ENCODE data around the gene LIN37.

The LIN37 gene

DNA sequence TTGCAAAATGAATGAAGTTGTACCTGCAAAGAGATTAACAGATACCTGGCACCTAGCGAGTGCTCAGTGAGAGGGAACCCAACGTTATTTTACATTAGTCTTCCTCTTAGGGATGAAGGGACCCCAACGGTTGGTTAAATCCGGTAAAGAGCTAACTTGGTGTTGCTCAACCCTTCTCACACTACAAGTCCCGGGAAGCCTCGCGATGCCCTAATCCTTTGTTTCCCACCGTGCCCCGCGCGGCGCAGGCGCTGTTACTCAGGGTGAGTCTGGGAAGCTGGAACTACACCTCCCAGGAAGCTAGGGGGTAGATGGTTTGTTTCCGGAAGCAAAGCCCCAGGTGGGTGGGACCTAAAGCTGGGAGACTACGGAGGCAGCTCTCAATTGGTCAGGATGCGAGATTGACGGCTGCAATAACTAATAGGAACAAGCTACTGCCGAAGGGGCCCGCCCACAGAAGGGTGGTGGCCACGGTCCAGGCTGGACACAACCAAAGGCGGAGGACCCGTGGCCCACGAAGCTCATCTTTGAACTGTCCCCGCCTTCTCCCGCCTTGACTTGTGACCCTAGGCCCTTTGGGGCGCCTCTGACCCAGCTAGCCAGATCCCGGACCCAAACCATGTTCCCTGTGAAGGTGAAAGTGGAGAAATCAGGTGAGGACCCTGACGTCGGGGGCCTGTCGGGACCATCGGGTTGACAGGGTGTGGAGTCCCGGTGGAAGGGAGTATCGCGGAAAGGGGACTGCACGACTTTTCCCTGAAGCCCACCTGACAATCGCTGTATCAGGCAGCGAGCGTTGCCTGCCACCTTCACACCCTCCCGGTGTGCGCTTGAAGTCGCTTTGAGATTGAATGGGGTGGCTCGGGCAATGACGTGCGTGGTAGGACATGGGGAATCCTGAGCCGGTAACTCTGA lies at the start of gene LIN37:
Gene LIN37, plus strand, starts transcription at position 471 of the 915 bp plus-strand sequence. Its CDS starts 149 bp downstream, at position 620.
- peak; percentile 99 for DNase-seq

GRCh38 chr19:35702223-35703012 lies 46.0 kb upstream of the LIN37 start:
- peak; percentile 98 for DNase-seq

GRCh38 chr19:35703343-35703742 lies 45.0 kb upstream of the LIN37 start:
- DNase-seq = no peak

- no peak for DNase-seq
These were observed 44.2 kb upstream of the LIN37 start, which contains the start of gene ZBTB32 for GRCh38 chr19:35704218-35704617. Gene ZBTB32, plus strand, starts transcription at chr19:35704558. Its CDS starts 10,069 bp downstream, at chr19:35714627.

- DNase-seq = no peak
These were observed 40.0 kb upstream of the LIN37 start for GRCh38 chr19:35708391-35708790.

DNA sequence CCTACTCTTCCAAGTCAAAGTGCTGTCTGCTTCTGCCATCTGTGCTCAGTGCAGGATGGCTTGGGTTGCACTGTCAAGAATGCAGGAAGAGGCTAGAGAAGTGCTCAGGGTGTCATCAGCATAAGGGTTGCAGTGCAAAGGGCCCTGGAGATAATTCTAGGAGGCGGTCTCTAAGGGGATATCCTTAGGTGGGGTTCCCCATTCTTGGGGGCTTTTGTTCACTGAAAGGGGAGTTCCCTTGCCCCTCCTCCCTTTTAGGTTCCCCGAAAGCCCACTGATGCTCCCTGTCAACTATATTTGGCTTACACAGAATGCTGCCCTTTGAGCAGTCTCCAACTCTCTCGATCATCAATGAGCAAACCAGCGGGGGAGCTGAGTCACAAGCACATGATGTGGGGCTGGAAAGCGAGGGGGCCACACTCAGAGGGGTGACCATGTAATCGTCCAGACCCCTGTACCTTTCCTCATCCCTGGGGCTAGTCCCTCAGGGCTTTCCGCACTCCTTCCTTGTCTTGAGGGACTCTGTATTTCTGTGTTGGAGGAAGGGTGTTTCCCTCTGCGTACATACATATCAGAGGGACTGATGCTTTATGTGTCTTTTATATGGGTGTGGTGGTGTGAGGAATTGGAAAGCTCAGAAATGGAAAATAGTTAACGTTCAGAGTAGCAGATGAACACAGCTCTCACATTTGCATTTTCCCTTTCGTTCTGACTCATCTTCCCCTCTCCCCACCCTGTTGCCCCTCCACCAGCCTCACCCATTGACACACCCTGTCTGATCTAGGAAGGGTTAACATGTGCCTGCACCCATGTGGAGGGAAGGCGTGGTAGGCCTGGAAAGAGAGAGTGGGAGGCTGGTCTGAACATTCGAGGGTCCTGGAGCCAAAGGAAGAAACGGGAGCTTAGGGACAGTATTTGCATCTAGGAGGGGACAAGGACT lies 37.3 kb upstream of the LIN37 start:
- DNase-seq = no peak

DNA sequence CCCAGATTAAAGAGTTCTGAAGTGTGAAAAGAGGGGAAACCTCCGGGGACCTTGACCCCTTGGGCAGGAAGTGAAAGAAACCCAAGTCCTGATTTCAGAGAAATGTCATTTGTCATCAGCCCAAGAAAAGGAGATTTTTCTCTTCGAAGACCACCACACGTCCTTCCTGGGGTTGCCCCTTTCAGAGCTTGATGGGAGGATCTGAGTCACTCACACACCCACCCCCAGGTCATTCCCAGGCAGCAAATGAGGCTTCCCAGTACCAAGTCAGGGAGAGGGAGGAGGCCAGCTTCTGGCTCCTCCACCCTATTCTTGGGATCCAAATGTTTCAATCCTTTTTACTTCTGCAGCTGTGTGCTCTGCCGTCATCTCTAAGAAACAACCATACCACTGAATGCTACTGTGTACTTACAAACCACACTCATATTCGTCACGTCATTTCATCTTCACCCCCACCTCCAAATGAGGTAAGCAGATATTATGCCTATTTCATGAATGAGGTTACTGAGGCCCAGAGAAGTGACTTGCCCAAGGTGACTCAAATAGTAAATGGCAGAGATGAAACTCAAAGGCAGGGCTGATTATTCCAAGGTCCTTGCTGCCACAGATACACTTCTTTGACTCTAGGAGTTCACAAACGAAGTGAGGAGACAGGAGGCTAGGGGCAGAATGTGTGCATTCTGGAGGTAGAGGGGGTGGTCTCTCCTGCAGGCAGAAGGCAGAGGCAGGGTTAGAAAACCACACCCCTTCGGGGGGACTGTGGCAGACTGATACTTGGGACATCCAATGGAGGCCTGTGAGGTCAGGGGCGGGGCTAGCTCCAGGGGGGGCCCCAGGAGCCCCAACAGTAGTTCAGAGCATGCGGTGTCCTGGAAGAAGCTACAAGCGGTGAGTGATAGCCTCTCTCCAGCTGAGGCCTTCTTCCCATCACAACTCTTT lies 35.5 kb upstream of the LIN37 start:
- no peak for DNase-seq

- no peak for DNase-seq
These were observed 34.9 kb upstream of the LIN37 start for GRCh38 chr19:35713506-35713850.

- no peak for DNase-seq
These were observed 34.4 kb upstream of the LIN37 start for GRCh38 chr19:35713904-35714495.

DNA sequence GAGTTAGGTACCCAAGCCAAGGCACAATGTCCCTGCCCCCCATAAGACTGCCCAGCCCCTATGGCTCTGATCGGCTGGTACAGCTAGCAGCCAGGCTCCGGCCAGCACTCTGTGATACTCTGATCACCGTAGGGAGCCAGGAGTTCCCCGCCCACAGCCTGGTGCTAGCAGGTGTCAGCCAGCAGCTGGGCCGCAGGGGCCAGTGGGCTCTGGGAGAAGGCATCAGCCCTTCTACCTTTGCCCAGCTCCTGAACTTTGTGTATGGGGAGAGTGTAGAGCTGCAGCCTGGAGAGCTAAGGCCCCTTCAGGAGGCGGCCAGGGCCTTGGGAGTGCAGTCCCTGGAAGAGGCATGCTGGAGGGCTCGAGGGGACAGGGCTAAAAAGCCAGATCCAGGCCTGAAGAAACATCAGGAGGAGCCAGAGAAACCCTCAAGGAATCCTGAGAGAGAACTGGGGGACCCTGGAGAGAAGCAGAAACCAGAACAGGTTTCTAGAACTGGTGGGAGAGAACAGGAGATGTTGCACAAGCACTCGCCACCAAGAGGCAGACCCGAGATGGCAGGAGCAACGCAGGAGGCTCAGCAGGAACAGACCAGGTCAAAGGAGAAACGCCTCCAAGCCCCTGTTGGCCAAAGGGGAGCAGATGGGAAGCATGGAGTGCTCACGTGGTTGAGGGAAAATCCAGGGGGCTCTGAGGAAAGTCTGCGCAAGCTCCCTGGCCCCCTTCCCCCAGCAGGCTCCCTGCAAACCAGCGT lies 33.6 kb upstream of the LIN37 start:
- DNase-seq = no peak

- no peak for DNase-seq
These were observed 33.0 kb upstream of the LIN37 start for GRCh38 chr19:35715355-35715809.

DNA sequence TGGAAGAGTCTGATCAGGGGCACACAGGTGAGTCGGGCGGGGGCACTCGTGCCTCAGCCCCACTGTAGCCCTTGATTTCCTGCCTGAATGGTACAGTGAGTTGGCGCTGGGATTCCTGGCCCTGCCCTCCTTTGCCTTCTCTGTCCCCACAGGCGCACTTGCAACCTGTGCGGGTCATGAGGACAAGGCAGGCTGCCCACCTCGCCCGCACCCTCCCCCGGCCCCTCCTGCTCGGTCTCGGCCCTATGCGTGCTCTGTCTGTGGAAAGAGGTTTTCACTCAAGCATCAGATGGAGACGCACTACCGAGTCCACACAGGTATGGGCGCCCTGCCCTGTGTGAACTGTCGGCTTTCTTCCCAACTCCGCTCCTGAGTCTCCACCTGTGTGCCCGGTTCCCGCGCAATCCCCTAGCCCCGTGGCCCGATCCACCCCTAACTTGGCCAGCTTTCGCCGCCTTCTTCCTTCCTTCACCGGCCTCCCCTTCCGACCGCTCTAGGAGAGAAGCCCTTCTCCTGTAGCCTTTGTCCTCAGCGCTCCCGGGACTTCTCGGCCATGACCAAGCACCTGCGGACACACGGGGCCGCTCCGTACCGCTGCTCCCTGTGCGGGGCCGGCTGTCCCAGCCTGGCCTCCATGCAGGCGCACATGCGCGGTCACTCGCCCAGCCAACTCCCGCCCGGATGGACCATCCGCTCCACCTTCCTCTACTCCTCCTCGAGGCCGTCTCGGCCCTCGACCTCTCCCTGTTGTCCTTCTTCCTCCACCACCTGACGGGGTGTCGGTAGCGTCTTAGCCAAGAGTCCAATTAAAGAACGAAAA lies 32.2 kb upstream of the LIN37 start:
- peak; percentile 14 for DNase-seq

DNA sequence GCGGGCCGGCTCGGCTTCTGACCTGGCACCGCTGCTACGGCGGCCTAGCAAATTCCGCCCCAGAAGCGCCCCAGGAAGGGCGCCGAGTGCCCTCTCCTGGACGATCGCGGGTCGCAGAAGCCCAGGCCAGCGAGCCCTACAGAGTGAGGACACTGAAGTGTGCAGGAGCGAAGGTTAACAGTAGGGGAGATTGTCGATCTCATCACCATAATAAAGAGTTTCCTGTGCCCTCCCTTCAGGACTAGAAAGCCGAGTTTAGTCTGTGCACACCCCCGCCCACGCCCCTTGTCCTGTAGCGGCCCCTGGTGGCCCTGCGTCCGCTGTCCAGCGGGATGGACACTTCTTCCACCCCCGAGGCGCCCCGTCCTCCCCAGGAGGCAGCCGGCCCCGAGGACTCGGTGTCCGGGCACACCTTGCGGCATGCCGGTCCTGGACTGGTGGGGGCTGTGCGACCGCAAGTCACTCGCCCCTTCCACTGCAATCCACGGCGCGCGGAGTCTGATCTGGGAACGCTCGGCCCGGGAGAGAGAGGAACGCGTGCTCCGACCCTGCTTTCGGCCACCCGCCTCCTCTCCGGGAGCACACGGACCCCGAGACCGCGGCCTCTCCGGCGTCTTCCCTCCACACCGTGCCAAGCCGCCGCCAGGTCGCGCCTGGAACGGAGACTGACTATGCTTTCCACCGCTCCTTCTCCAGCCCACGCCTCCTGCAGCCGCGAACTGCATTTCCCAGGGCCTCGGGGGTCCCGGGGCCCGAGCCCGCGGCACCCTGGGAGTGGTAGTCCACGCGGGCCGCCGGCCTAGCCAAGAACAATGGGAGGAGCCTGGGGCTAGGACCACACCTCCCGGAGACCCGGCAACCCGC lies 31.3 kb upstream of the LIN37 start:
- DNase-seq = peak; percentile 95

DNA sequence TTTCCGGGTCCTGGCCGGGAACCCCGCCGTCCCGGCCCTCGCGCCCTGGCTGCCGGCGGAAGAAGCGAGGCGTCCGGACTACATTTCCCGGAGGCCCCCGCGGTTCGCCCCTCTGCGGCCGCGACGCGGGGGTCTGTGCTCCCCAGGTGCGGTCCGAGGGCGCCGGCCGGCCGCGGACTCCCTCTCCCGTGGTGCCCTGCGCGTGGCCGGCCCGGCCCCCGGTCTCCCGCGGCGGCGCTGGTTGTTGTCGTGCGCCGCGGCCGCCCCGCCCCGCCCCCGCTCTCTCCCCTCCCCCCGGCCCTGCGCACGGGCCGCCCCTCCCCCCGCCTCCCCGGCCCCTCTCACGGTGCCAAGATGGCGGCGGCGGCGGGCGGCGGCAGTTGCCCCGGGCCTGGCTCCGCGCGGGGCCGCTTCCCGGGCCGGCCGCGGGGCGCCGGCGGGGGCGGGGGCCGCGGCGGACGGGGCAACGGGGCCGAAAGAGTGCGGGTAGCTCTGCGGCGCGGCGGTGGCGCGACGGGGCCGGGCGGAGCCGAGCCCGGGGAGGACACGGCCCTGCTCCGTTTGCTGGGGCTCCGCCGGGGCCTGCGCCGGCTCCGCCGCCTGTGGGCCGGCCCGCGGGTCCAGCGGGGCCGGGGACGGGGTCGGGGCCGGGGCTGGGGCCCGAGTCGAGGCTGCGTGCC lies 30.6 kb upstream of the LIN37 start, which contains the start of gene KMT2B:
Gene KMT2B, plus strand, starts transcription at position 339 of the 680 bp plus-strand sequence. Its CDS starts 16 bp downstream, at position 355.
- DNase-seq = no peak

- peak; percentile 6 for DNase-seq
These were observed 29.9 kb upstream of the LIN37 start for GRCh38 chr19:35718345-35719041.

GRCh38 chr19:35719402-35720162 lies 28.8 kb upstream of the LIN37 start:
- no peak for DNase-seq
